Liver (tissue), 2 donors: Measurements from ENCODE around the gene ARVCF.

Experiments
- YY1 ChIP-seq: IDR thresholded peaks from 2 replicates; pipeline ENCODE4 v1.6.1; 2016; ENCODE audit warnings: antibody characterized with exemption, mild to moderate bottlenecking
- TF ChIP-seq, protein P1 (sequence below): fragments of 150-350 bp; IDR thresholded peaks from 2 replicates; pipeline ENCODE4 v1.5.1; 2017; ENCODE audit warnings: improper control_type of control experiment, low read depth, low read length; ENCODE audit not compliant: missing input control
- TF ChIP-seq, protein P2 (sequence below): IDR thresholded peaks from 2 replicates; pipeline ENCODE4 v1.6.1; 2016; ENCODE audit warnings: antibody characterized with exemption
- donor health status: healthy.

DNA sequence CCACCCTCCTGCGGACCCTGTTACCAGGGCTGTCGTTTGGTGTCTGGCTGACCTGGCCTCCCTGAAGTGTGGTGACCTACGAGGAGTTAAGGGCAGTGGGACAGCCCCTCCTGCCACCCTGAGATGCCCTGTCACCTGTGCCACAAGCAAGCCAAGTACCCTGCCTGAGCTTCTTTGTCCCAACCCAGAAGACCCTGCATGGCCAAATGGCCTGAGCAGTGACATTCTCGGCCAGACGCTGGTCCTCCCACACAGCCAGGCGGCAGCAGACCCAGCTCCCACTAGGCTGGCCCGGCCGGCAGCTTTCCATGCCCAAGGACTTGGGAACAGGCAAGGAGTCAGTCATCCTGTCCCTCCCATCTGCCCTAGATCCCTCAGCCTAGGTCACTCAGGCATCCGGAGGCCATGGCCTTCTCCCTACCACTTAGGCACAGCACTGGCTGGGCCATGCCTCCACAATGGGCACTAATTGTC is 7.6 kb downstream of the ARVCF start:
- TF ChIP-seq, protein P1, sequence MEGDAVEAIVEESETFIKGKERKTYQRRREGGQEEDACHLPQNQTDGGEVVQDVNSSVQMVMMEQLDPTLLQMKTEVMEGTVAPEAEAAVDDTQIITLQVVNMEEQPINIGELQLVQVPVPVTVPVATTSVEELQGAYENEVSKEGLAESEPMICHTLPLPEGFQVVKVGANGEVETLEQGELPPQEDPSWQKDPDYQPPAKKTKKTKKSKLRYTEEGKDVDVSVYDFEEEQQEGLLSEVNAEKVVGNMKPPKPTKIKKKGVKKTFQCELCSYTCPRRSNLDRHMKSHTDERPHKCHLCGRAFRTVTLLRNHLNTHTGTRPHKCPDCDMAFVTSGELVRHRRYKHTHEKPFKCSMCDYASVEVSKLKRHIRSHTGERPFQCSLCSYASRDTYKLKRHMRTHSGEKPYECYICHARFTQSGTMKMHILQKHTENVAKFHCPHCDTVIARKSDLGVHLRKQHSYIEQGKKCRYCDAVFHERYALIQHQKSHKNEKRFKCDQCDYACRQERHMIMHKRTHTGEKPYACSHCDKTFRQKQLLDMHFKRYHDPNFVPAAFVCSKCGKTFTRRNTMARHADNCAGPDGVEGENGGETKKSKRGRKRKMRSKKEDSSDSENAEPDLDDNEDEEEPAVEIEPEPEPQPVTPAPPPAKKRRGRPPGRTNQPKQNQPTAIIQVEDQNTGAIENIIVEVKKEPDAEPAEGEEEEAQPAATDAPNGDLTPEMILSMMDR, result no peak
- TF ChIP-seq, protein P2, sequence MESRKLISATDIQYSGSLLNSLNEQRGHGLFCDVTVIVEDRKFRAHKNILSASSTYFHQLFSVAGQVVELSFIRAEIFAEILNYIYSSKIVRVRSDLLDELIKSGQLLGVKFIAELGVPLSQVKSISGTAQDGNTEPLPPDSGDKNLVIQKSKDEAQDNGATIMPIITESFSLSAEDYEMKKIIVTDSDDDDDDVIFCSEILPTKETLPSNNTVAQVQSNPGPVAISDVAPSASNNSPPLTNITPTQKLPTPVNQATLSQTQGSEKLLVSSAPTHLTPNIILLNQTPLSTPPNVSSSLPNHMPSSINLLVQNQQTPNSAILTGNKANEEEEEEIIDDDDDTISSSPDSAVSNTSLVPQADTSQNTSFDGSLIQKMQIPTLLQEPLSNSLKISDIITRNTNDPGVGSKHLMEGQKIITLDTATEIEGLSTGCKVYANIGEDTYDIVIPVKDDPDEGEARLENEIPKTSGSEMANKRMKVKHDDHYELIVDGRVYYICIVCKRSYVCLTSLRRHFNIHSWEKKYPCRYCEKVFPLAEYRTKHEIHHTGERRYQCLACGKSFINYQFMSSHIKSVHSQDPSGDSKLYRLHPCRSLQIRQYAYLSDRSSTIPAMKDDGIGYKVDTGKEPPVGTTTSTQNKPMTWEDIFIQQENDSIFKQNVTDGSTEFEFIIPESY, result no peak
- no peak for TF ChIP-seq YY1
